ENCODE measurements around the gene CERS6.

The CERS6 gene

GRCh38 chr2:168612719-168613118 is 156.6 kb downstream of the CERS6 start:
- TF ChIP-seq CTCF (IDR thresholded peaks at IDR 0.05; ENCODE audit: control insufficient read depth, insufficient read depth, low read depth, low read length, missing control alignments): no peak
- no peak for DNase-seq (ENCODE audit: low read depth)
- no peak overlapping the region for H3K4me3 ChIP-seq (ENCODE audit: control insufficient read depth, low read depth, low read length)

- TF ChIP-seq CTCF (IDR thresholded peaks at IDR 0.05; ENCODE audit: control insufficient read depth, insufficient read depth, low read depth, low read length, missing control alignments): no peak
- no peak for DNase-seq (ENCODE audit: low read depth)
- H3K4me3 ChIP-seq (ENCODE audit: control insufficient read depth, low read depth, low read length): no peak overlapping the region
Observed at GRCh38 chr2:168613551-168613950, 157.5 kb downstream of the CERS6 start.

- DNase-seq (ENCODE audit: low read depth): no peak
- peak; percentile 25 for TF ChIP-seq CTCF (IDR thresholded peaks at IDR 0.05; ENCODE audit: control insufficient read depth, insufficient read depth, low read depth, low read length, missing control alignments)
- H3K4me3 ChIP-seq (ENCODE audit: control insufficient read depth, low read depth, low read length): no peak overlapping the region
Observed at GRCh38 chr2:168614172-168615018, 158.3 kb downstream of the CERS6 start.

GRCh38 chr2:168620554-168620953 is 164.5 kb downstream of the CERS6 start:
- H3K4me3 ChIP-seq (ENCODE audit: control insufficient read depth, low read depth, low read length): no peak overlapping the region
- no peak for TF ChIP-seq CTCF (IDR thresholded peaks at IDR 0.05; ENCODE audit: control insufficient read depth, insufficient read depth, low read depth, low read length, missing control alignments)

GRCh38 chr2:168622559-168622958 is 166.5 kb downstream of the CERS6 start:
- TF ChIP-seq CTCF (IDR thresholded peaks at IDR 0.05; ENCODE audit: control insufficient read depth, insufficient read depth, low read depth, low read length, missing control alignments): no peak
- no peak for DNase-seq (ENCODE audit: low read depth)
- H3K4me3 ChIP-seq (ENCODE audit: control insufficient read depth, low read depth, low read length): no peak overlapping the region

More at GRCh38 chr2:168620554-168620953, 164.5 kb downstream of the CERS6 start:
- no peak for DNase-seq (ENCODE audit: low read depth)

- no peak for DNase-seq (ENCODE audit: low read depth)
- no peak for TF ChIP-seq CTCF (IDR thresholded peaks at IDR 0.05; ENCODE audit: control insufficient read depth, insufficient read depth, low read depth, low read length, missing control alignments)
- H3K4me3 ChIP-seq (ENCODE audit: control insufficient read depth, low read depth, low read length): no peak overlapping the region
Observed at GRCh38 chr2:168624028-168624427, 168.0 kb downstream of the CERS6 start.
